Osteocyte (in vitro differentiated cells): ENCODE data around the gene TTLL4. TPM values are rescaled to one million over a fixed set of nuclear protein-coding genes. Genes with fewer than 3 reads are reported as not detected.

Experiments used
- DNase-seq: peaks from one replicate; pipeline ENCODE4 v3.0.0; 2021; ENCODE audit warnings: mixed read lengths; ENCODE audit not compliant: unreplicated experiment; ENCODE audit errors: extremely low spot score
- H3K27ac Mint-ChIP-seq: one replicate; pipeline ENCODE4 v1.8.0; 2021; ENCODE audit warnings: mild to moderate bottlenecking, mixed read lengths; ENCODE audit not compliant: unreplicated experiment
- H3K27me3 Mint-ChIP-seq: one replicate; pipeline ENCODE4 v1.8.0; 2021; ENCODE audit warnings: mixed read lengths; ENCODE audit not compliant: unreplicated experiment
- H3K36me3 Mint-ChIP-seq: one replicate; pipeline ENCODE4 v1.8.0; 2021; ENCODE audit warnings: mixed read lengths; ENCODE audit not compliant: unreplicated experiment
- H3K4me1 Mint-ChIP-seq: one replicate; pipeline ENCODE4 v1.8.0; 2021; ENCODE audit warnings: mixed read lengths; ENCODE audit not compliant: unreplicated experiment
- H3K4me3 Mint-ChIP-seq: one replicate; pipeline ENCODE4 v1.8.0; 2021; ENCODE audit warnings: mild to moderate bottlenecking, moderate library complexity, mixed read lengths; ENCODE audit not compliant: unreplicated experiment
- H3K9me3 Mint-ChIP-seq: one replicate; pipeline ENCODE4 v1.8.0; 2021; ENCODE audit warnings: mixed read lengths; ENCODE audit not compliant: unreplicated experiment
- CTCF ChIP-seq: fragments of 200-600 bp; sonication (generic); IDR thresholded peaks from 2 replicates; pipeline ENCODE4 v1.5.0; 2021; ENCODE audit warnings: antibody characterized with exemption, mild to moderate bottlenecking, moderate library complexity
- total RNA-seq: library from RNA; stranded (reverse); gene quantifications from 2 replicates; pipeline ENCODE4 v1.2.1, GENCODE V29; 2021

TTLL4 gene
- total RNA-seq, 1 donor from 2014 or later: 28.6 TPM

- H3K9me3 Mint-ChIP-seq: peaks cover 8% of the 10 kb centered on the region
- TF ChIP-seq CTCF: no peak
- H3K27me3 Mint-ChIP-seq: peaks cover 11% of the 10 kb centered on the region
- no peaks in the 10 kb centered on the region for H3K4me1 Mint-ChIP-seq
- no peaks in the 10 kb centered on the region for H3K36me3 Mint-ChIP-seq
- no peak for DNase-seq
- H3K27ac Mint-ChIP-seq: no peak overlapping the region
- no peak overlapping the region for H3K4me3 Mint-ChIP-seq
Measured at GRCh38 chr2:218792433-218792832, 81.8 kb downstream of the TTLL4 start.

GRCh38 chr2:218796691-218797090 lies 86.1 kb downstream of the TTLL4 start:
- Mint-ChIP-seq H3K9me3 (no peaks in the 10 kb centered on the region), H3K27ac (no peak overlapping the region), H3K4me3 (no peak overlapping the region), H3K36me3 (no peaks in the 10 kb centered on the region), H3K27me3 (peaks cover 20% of the 10 kb centered on the region), H3K4me1 (no peaks in the 10 kb centered on the region)
- TF ChIP-seq CTCF: no peak
- no peak for DNase-seq

GRCh38 chr2:218798767-218799504 lies 88.3 kb downstream of the TTLL4 start:
- TF ChIP-seq CTCF: no peak
- Mint-ChIP-seq H3K27me3 (peaks cover 20% of the 10 kb centered on the region), H3K27ac (no peak overlapping the region), H3K4me3 (no peak overlapping the region), H3K4me1 (peaks cover 1% of the 10 kb centered on the region), H3K36me3 (no peaks in the 10 kb centered on the region), H3K9me3 (no peaks in the 10 kb centered on the region)
- DNase-seq: no peak

GRCh38 chr2:218799990-218800389 lies 89.4 kb downstream of the TTLL4 start:
- no peak for TF ChIP-seq CTCF
- peaks cover 1% of the 10 kb centered on the region for H3K4me1 Mint-ChIP-seq
- H3K9me3 Mint-ChIP-seq: no peaks in the 10 kb centered on the region

GRCh38 chr2:218802386-218802994 lies 91.9 kb downstream of the TTLL4 start:
- H3K27ac Mint-ChIP-seq: no peak overlapping the region

More at GRCh38 chr2:218799990-218800389, 89.4 kb downstream of the TTLL4 start:
- H3K4me3 Mint-ChIP-seq: no peak overlapping the region
- DNase-seq: no peak
- H3K36me3 Mint-ChIP-seq: no peaks in the 10 kb centered on the region
- no peak overlapping the region for H3K27ac Mint-ChIP-seq
- peaks cover 14% of the 10 kb centered on the region for H3K27me3 Mint-ChIP-seq

More at GRCh38 chr2:218802386-218802994, 91.9 kb downstream of the TTLL4 start:
- peaks cover 1% of the 10 kb centered on the region for H3K36me3 Mint-ChIP-seq
- peaks cover 12% of the 10 kb centered on the region for H3K27me3 Mint-ChIP-seq
- no peaks in the 10 kb centered on the region for H3K9me3 Mint-ChIP-seq
- no peak for TF ChIP-seq CTCF
- H3K4me3 Mint-ChIP-seq: no peak overlapping the region
- H3K4me1 Mint-ChIP-seq: peaks cover 20% of the 10 kb centered on the region
- DNase-seq: no peak
